ENCODE results near the gene PTCH1. TPM values are rescaled to one million over a fixed set of nuclear protein-coding genes. Genes with fewer than 3 reads are reported as not detected.

The PTCH1 gene
- total RNA-seq, 2 experiments from 2014 or later, result 7.1 to 8.9 TPM

- peaks cover 4% of the 10 kb centered on the region for H3K36me3 Mint-ChIP-seq (ENCODE audit: low read depth)
- H3K9me3 Mint-ChIP-seq, result no peaks in the 10 kb centered on the region
- H3K27me3 Mint-ChIP-seq, result peaks cover 70% of the 10 kb centered on the region
- H3K27ac Mint-ChIP-seq, result peak overlapping the region; percentile 83
- ChIA-PET POLR2A (interaction anchor here (0.6 to 0.7 kb wide), 2 partner anchors 11 to 909 kb away, joined by 3 read pairs; no protein-coding TSS in a partner anchor), CTCF (interaction anchor here (0.7 kb wide), 1 partner anchor 9 kb away, joined by 3 read pairs; no protein-coding TSS in a partner anchor)
- H3K4me1 Mint-ChIP-seq, result peaks cover 42% of the 10 kb centered on the region
- no peak for DNase-seq
- H3K4me3 Mint-ChIP-seq, result peak overlapping the region; percentile 76
Observed at GRCh38 chr9:95509851-95510708, 6.7 kb downstream of the PTCH1 start.

- H3K27me3 Mint-ChIP-seq, result peaks cover 71% of the 10 kb centered on the region
- ChIA-PET CTCF (no interaction called here), POLR2A (interaction anchor here (1.0 kb wide), 1 partner anchor 15 kb away, joined by 3 read pairs; no protein-coding TSS in a partner anchor)
- H3K4me3 Mint-ChIP-seq, result peak overlapping the region; percentile 76
- peaks cover 4% of the 10 kb centered on the region for H3K36me3 Mint-ChIP-seq (ENCODE audit: low read depth)
- peaks cover 41% of the 10 kb centered on the region for H3K4me1 Mint-ChIP-seq
- H3K9me3 Mint-ChIP-seq, result no peaks in the 10 kb centered on the region
- DNase-seq, result peak; percentile 59
- peak overlapping the region; percentile 72 for H3K27ac Mint-ChIP-seq
Observed at GRCh38 chr9:95508968-95509850, 7.6 kb downstream of the PTCH1 start.

DNA sequence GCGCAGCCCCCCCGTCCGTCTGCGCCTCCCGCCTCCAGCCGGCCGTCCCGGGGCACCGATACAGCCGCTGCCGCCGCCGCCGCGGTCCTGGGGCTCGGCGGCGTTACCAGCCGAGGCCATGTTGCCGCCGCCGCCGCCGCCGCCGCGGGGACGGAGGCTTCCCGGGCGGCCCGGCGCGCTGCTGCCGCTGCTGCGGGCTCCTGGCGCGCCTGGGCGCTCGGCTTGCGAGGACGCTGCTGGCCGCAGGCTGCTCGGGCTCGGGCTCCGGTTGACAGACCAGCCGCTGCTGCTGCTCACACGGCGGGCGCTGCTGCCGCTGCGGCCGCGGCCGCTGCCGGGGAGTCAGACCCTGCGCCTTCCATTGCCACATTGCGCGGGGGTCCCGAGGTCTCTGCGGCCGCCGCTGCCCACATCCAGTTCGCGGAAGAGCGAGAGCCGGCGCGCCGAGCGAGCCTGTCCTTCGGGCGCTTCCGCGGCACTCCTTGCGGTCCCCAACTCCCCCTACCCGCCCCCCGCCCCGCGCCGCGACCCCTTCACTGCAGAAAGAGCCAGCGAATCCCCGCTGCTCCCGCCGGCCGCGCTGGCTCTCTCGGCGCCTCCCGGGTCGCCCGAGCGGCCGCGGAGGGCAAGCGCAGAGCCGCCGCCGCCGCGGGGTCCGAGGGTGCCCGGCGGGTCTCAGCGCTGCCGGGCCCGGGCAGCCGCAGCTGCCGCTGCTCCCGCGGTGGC is 8.4 kb downstream of the PTCH1 start:
- DNase-seq, result no peak
- peaks cover 41% of the 10 kb centered on the region for H3K4me1 Mint-ChIP-seq
- ChIA-PET CTCF (no interaction called here), POLR2A (interaction anchor here (1.0 kb wide), 1 partner anchor 14 kb away, joined by 3 read pairs; no protein-coding TSS in a partner anchor)
- H3K36me3 Mint-ChIP-seq (ENCODE audit: low read depth), result peaks cover 4% of the 10 kb centered on the region
- peak overlapping the region; percentile 95 for H3K4me3 Mint-ChIP-seq
- no peak overlapping the region for H3K27ac Mint-ChIP-seq
- no peaks in the 10 kb centered on the region for H3K9me3 Mint-ChIP-seq
- peaks cover 67% of the 10 kb centered on the region for H3K27me3 Mint-ChIP-seq

GRCh38 chr9:95507464-95508241 is 9.1 kb downstream of the PTCH1 start:
- H3K4me3 Mint-ChIP-seq, result peak overlapping the region; percentile 95
- peaks cover 4% of the 10 kb centered on the region for H3K36me3 Mint-ChIP-seq (ENCODE audit: low read depth)
- ChIA-PET CTCF (interaction anchor here (1.3 kb wide), 1 partner anchor 13 kb away, joined by 4 read pairs; no protein-coding TSS in a partner anchor), POLR2A (no interaction called here)
- H3K27ac Mint-ChIP-seq, result peak overlapping the region; percentile 78
- peaks cover 42% of the 10 kb centered on the region for H3K4me1 Mint-ChIP-seq
- H3K9me3 Mint-ChIP-seq, result no peaks in the 10 kb centered on the region
- peak; percentile 56 for DNase-seq
- peaks cover 67% of the 10 kb centered on the region for H3K27me3 Mint-ChIP-seq

GRCh38 chr9:95506678-95507463 is 9.9 kb downstream of the PTCH1 start:
- Mint-ChIP-seq H3K27me3 (peaks cover 67% of the 10 kb centered on the region), H3K4me3 (peak overlapping the region; percentile 95), H3K4me1 (peaks cover 39% of the 10 kb centered on the region), H3K36me3 (ENCODE audit: low read depth) (peaks cover 4% of the 10 kb centered on the region), H3K9me3 (no peaks in the 10 kb centered on the region), H3K27ac (peak overlapping the region; percentile 78)
- ChIA-PET POLR2A (no interaction called here), CTCF (interaction anchor here (0.5 to 1.3 kb wide), 3 partner anchors 10 to 1559 kb away, joined by 3 to 4 read pairs (median 3); no protein-coding TSS in a partner anchor)
- DNase-seq, result peak; percentile 16

- Mint-ChIP-seq H3K4me3 (peak overlapping the region; percentile 95), H3K27ac (no peak overlapping the region), H3K36me3 (ENCODE audit: low read depth) (peaks cover 1% of the 10 kb centered on the region), H3K4me1 (peaks cover 35% of the 10 kb centered on the region), H3K27me3 (peaks cover 65% of the 10 kb centered on the region), H3K9me3 (no peaks in the 10 kb centered on the region)
- DNase-seq, result peak; percentile 12
- CTCF ChIA-PET, result interaction anchor here (1.3 kb wide), 1 partner anchor 12 kb away, joined by 4 read pairs; no protein-coding TSS in a partner anchor
- POLR2A ChIA-PET, result interaction anchor here (0.7 kb wide), 1 partner anchor 202 kb away, joined by 4 read pairs; no protein-coding TSS in a partner anchor
Observed at GRCh38 chr9:95506428-95506677, 10.4 kb downstream of the PTCH1 start.

DNA sequence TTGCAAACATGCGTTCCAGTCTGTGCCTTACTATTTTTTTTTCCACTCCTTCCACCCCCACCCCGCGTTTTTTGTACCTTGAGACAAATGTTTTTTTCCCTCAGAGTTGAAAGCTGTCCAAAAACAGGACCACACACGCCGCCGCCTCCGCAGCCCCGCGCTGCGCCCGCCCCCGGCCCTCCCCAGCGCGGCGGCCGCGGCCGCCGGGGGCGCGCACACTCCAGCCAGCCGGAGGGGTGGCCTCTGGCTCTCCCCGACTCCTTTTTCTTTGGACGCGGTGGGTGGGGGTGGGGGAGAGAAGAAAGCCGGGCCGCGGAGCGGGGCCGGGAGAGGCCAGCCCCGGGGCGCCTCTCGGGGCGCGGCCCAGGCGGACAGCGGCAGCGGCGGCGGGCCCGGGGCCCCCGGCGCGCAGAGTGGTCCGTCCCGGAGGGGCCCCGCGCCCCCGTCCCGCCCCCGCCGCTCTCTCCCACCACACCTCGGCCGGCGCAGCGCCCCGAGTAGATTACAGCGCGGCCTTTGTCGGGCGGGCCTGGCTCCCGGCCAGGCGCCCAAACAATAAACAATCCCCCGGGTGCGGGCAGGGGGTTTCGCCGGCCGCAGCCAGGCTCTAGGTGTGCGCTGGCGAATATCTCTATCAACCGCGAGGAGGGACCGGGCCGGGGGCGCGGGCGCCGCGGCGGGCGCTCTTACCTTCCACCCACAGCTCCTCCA is 10.9 kb downstream of the PTCH1 start:
- Mint-ChIP-seq H3K27ac (no peak overlapping the region), H3K4me1 (peaks cover 33% of the 10 kb centered on the region), H3K27me3 (peaks cover 68% of the 10 kb centered on the region), H3K36me3 (ENCODE audit: low read depth) (peaks cover 1% of the 10 kb centered on the region), H3K4me3 (peak overlapping the region; percentile 95), H3K9me3 (no peaks in the 10 kb centered on the region)
- DNase-seq, result no peak
- POLR2A ChIA-PET, result interaction anchor here (0.7 kb wide), 1 partner anchor 203 kb away, joined by 4 read pairs; no protein-coding TSS in a partner anchor
- CTCF ChIA-PET, result interaction anchor here (1.3 kb wide), 1 partner anchor 11 kb away, joined by 4 read pairs; no protein-coding TSS in a partner anchor

- Mint-ChIP-seq H3K4me3 (peak overlapping the region; percentile 65), H3K27me3 (peaks cover 69% of the 10 kb centered on the region), H3K36me3 (ENCODE audit: low read depth) (peaks cover 1% of the 10 kb centered on the region), H3K27ac (no peak overlapping the region), H3K9me3 (no peaks in the 10 kb centered on the region), H3K4me1 (peaks cover 31% of the 10 kb centered on the region)
- ChIA-PET POLR2A (no interaction called here), CTCF (no interaction called here)
- no peak for DNase-seq
Observed at GRCh38 chr9:95505072-95505716, 11.6 kb downstream of the PTCH1 start.

DNA sequence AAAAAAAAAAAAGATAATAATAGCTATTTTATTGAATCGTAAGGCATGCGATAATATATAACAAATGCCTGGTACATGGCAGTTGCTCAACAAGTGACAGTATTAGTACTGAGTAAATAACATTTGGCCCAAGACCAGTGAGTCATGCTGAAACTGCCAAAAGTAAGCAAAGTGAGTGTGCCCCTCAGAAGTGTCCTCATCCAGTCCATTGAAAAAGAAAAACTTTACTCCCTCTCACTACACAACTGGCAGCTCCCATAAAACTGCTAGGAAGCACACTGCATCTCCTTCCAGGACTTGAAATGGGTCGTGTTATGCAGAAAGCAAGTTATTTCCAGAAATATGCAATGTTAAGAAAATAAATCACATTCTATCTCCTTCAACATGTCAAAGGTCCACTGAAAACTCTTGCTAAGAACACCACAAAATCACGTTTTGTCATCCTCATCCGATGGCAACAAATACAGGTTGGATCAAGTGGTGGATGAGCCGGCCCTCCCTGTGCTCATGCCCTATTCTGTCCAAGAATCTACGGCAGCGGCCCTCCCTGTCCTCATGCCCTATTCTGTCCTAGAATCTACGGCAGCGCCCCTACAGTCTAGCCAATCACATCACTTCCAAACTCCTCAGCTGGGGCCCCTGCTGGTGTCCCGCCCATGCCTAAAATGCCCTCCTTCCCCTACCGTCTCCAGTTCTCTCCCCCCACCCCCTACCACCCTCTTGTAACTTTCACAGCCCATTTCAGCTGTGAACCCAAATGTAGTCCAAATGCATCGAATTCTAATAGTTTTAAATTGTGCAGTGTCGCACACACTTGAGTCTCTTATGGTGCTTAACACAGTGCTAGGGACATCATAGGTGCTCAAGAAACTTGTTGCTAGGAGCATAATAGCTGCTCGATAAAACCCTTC is 12.5 kb downstream of the PTCH1 start:
- ChIA-PET POLR2A (no interaction called here), CTCF (no interaction called here)
- Mint-ChIP-seq H3K4me3 (peak overlapping the region; percentile 3), H3K27me3 (peaks cover 62% of the 10 kb centered on the region), H3K36me3 (ENCODE audit: low read depth) (peaks cover 1% of the 10 kb centered on the region), H3K4me1 (peaks cover 24% of the 10 kb centered on the region), H3K27ac (no peak overlapping the region), H3K9me3 (no peaks in the 10 kb centered on the region)
- no peak for DNase-seq

- no peak for DNase-seq
- Mint-ChIP-seq H3K9me3 (no peaks in the 10 kb centered on the region), H3K36me3 (ENCODE audit: low read depth) (peaks cover 1% of the 10 kb centered on the region), H3K4me3 (no peak overlapping the region), H3K27me3 (peaks cover 60% of the 10 kb centered on the region), H3K4me1 (peaks cover 21% of the 10 kb centered on the region), H3K27ac (no peak overlapping the region)
- CTCF ChIA-PET, result interaction anchor here (0.8 kb wide), 1 partner anchor 9 kb away, joined by 4 read pairs; no protein-coding TSS in a partner anchor
- POLR2A ChIA-PET, result no interaction called here
Observed at GRCh38 chr9:95503369-95503768, 13.4 kb downstream of the PTCH1 start.

Data from activated CD4-positive, alpha-beta T cell treated with anti-CD3 and anti-CD28 coated beads, Interleukin-2, amount 10 ng/mL, durations not matched to agents 7 days and 5 days (primary cell).